Heart left ventricle (tissue), 13 donors: ENCODE data around the gene SHROOM1.

Experiments used
- POLR2A ChIP-seq, 2 donors: fragments of 450-650 bp; IDR thresholded peaks; one replicate each; pipeline ENCODE4 v1.6.1; 2017; ENCODE audit warnings: antibody characterized with exemption in 2 of 2, mild to moderate bottlenecking in 2 of 2, moderate library complexity in 2 of 2
- TF ChIP-seq, protein P1 (sequence below), 12 donors: fragments of 200-600 bp; sonication (generic) in 4 of 12; IDR thresholded peaks; one replicate each; pipeline versions ENCODE4 v1.5.0 to v1.8.0; 2018 to 2022; ENCODE audit warnings: antibody characterized with exemption in 12 of 12, mild to moderate bottlenecking in 5 of 12
- donor health status: ischemic (EF 13 %, LVEDD 7.1; RV severe dilation, severe dysfunction).
- donor health status: DM: no; HTN: yes; CAD: no.
- donor health status: DM: no; HTN: no; CAD: no.
- donor health status: ischemic (EF 25% LVEDD 6.9; RV normal size, moderate dysfunction).
- donor health status: ischemic (EF 25% LVEDD 5.7; RV mildly dilated, moderate dysfunction).
- donor health status: ischemic (EF 35%, LVEDD 5.7; RV mildly dilated, moderate dysfunction).
- donor health status: nonischemic (EF 11% LVEDD 7.7; RV severe dilation, severe dysfunction).
- donor health status: DM: yes; HTN: yes; CAD: no.
- donor health status: PGD.
- donor health status: ischemic (EF 29% LVEDD 5.4; RV normal size, mild dysfunction).
- donor health status: nonischemic (EF 23%, LVEDD 6.1; RV moderate dilation, normal function).

DNA sequence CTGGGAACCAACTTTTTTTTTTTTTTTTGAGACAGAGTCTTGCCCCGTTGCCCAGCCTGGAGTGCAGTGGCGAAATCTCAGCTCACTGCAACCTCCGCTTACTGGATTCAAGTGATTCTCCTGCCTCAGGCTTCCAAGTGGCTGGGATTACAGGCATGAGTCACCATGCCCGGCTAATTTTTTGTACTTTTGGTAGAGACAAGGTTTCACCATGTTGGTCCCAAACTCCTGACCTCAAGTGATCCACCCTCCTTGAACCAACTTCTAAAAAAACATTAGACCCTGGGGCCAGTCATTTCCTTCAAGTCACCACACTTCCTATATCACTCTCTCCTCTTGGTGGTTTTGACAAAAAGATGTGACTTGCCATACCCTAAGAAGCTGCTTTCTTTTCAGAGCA, 10.9 kb upstream of the SHROOM1 start:
- no peak for TF ChIP-seq POLR2A (IDR thresholded peaks at IDR 0.05)
- TF ChIP-seq, protein P1, sequence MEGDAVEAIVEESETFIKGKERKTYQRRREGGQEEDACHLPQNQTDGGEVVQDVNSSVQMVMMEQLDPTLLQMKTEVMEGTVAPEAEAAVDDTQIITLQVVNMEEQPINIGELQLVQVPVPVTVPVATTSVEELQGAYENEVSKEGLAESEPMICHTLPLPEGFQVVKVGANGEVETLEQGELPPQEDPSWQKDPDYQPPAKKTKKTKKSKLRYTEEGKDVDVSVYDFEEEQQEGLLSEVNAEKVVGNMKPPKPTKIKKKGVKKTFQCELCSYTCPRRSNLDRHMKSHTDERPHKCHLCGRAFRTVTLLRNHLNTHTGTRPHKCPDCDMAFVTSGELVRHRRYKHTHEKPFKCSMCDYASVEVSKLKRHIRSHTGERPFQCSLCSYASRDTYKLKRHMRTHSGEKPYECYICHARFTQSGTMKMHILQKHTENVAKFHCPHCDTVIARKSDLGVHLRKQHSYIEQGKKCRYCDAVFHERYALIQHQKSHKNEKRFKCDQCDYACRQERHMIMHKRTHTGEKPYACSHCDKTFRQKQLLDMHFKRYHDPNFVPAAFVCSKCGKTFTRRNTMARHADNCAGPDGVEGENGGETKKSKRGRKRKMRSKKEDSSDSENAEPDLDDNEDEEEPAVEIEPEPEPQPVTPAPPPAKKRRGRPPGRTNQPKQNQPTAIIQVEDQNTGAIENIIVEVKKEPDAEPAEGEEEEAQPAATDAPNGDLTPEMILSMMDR (IDR thresholded peaks at IDR 0.05): no peak
